Activated CD4-positive, alpha-beta T cell treated with anti-CD3 and anti-CD28 coated beads, Interleukin-2, Interleukin-4, amounts not matched to agents 100 ng/mL and 50 ng/mL, durations not matched to agents 16 hours and 8 hours (primary cell): Measurements from ENCODE around the gene EGR4.

Experiments
- DNase-seq: peaks from one replicate; pipeline ENCODE4 v3.0.0-alpha.2; 2020; ENCODE audit warnings: low spot score

Gene EGR4

DNA sequence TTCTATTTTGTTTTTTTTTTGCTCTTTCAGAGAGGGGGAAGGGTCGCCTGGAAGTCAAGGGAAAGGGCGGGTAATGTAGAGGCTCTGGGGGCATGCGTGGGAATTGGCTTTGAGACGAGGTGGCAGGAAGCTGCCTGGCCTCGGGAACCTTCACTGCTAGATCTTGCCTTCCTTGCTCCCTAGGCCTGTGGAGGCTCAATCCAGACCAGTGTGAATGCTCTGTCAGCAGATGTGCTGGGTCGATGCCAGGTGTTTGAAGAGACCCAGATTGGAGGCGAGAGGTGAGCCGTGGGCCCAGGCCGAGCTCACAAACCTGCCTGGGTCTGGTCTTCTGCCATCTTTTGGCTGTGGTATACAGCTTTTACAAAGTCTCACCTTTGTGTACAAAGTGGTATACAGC, 43.7 kb downstream of the EGR4 start:
- no peak for DNase-seq

DNA sequence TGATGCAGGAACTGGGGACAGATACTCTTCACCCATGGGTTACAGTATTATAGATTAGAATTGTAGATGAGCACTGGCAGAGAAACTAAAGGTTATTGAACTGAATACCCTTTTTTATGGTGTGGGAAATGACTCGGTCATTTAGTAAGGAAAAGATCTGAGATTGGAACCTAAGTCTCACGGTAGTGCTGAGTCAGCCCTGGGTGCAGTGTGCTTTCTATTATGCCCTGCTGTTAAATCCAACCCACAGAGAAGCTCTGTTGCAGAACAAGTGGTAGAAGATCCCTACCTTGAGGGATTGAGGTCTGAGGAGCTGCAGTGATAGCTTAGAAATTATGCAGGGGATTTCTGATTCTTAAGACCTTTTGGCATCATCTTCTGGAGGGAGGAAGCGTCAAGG, 46.5 kb downstream of the EGR4 start:
- no peak for DNase-seq

DNA sequence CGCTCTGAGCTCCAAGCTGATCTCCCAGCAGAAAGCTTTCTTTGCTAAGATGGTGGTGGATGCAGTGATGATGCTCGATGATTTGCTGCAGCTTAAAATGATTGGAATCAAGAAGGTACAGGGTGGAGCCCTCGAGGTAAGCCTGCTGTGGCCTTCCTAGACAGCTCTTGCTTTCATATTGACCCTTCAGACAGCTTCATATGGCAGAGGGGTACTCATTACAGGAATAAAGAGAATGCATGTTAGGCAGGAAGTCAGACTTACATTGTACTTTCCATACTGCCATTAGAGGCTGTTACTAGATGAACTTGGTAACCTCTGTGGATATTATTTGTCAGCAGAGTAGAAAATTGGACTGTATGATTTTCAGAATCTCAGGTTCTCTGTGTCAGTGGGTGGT, 48.8 kb downstream of the EGR4 start:
- no peak for DNase-seq

DNA sequence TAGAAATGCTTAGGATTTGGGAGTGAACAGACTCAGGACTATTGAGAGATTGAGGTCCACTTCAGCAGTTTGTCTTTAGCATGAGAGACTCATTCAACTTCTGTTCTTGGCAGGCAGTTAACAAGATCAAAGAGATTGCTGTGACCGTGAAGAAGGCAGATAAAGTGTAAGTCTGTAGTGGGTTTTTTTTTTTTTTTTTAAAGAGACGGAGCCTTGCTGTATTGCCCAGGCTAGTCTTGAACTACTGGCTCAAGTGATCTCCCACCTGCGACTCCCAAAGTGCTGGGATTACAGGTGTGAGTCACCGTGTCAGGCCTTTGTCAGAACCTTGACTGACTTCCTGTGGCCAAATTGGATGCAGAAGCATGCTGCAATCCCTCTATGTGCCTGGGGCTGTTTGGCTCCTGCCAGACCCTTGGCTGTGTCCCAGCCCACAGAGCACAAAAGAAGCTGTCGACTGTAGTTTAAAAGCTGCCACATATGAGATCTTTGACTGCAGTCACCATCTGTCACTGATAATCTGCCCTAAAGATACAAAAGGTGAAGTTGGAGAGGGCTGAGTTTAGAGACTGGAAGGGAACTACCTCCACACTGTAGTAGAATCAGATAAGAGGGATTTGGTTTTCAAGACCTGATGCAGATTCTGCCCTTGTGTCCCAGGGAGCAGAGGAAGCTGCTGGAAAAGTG, 49.3 kb downstream of the EGR4 start:
- DNase-seq, result no peak
